Mesenteric fat pad (tissue), 1 donor: Measurements from ENCODE around the gene NT5DC2. TPM values are rescaled to one million over a fixed set of nuclear protein-coding genes. Genes with fewer than 3 reads are reported as not detected.

Experiments
- DNase-seq: peaks from one replicate; pipeline ENCODE4 v3.0.0-alpha.2; 2020; ENCODE audit warnings: low spot score
- long read RNA-seq: library from polyadenylated mRNA; unstranded; transcript quantifications from one replicate; pipeline ENCODE4 v2.0.0, GENCODE V29; 2020
- total RNA-seq: library from RNA; stranded (reverse); fragmentation: NEBNext Ultra II Directional; extraction: Animal tissue kit (Norgen Biotek cat#: 25700); gene quantifications from one replicate; pipeline ENCODE4 v1.2.1, GENCODE V29; 2021
- donor health status: DM: yes; HTN: yes; CAD: no.

Gene NT5DC2
- 38.5 TPM for total RNA-seq
- long read RNA-seq, transcript NT5DC2-202 (14 exons, 1,795 nt) = major isoform, 6 of 20 reads
- long read RNA-seq, partial matches to known transcripts = 8 of 20 reads
- long read RNA-seq, other reads (novel, unspliced or antisense) = 5 of 20 reads

GRCh38 chr3:52533623-52534280 lies at the start of gene NT5DC2:
Gene NT5DC2, minus strand, starts transcription at chr3:52533857. Its CDS starts 120 bp downstream, at chr3:52533737.
- peak; percentile 89 for DNase-seq

DNA sequence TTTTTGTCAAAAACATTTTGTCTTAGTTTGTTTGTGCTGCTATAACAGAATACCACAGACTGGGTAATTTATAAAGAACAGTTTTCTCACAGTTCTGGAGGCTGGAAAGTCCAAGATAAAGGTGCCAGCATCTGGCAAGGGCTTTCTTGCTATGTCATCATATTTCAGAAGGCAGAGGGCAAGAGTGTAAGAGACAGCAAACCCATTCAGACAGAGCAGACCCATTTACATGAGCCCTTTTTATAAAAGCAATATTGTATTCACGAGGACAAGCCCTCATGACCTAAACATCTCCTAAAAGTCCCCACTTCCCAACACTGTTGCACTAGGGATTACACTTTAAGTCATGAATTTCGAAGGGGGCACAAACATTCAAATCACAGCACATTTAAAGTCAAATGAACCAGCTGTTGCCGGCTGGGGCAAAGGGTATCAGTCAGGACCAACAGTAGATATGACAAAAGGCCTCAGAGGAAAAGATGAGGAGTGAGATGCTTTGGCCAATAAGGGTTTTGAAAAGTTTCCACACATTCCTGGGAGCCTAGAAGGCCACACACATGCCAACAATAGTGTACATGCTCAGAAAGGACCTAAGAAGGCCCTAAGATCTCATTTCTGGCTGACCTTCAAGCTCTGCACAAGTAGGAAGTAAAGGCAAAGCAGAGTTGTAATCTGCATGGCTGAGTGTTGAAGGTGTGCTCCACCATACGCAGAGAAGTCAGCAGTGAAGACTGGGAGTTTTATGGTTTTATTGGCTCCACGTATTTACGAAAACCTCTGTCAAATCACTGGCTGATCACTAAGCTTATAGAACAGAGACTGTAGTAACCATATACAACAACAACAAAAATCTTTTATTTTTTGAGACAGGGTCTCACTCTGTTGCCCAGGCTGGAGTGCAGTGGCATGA lies 40.7 kb upstream of the NT5DC2 start:
- no peak for DNase-seq

GRCh38 chr3:52572221-52572620 lies 38.6 kb upstream of the NT5DC2 start:
- no peak for DNase-seq

GRCh38 chr3:52570076-52570475 lies 36.4 kb upstream of the NT5DC2 start:
- DNase-seq = no peak

GRCh38 chr3:52568069-52568468 lies 34.4 kb upstream of the NT5DC2 start:
- no peak for DNase-seq

DNA sequence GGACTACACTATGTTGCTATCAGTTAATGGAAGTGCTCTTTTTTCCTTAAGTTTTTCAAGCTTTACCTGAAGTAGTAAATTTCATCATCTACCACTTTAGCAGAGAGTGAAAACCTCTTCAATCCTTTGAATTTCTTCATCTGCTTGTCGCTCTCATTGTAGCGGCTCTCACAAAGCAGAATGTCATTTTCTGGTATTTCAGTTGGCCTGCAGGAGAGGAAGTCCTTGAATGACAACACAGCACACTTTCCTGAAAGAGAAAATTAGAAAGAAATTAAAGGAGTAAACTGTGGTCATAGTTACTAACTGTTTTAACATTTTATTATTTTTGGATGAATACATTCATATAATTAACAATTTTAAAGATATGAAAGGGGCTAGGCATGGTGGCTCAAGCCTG lies 30.3 kb upstream of the NT5DC2 start:
- DNase-seq = no peak

GRCh38 chr3:52561028-52561747 lies 27.5 kb upstream of the NT5DC2 start:
- DNase-seq = no peak

- DNase-seq = no peak
Measured at GRCh38 chr3:52558436-52558835, 24.8 kb upstream of the NT5DC2 start.

DNA sequence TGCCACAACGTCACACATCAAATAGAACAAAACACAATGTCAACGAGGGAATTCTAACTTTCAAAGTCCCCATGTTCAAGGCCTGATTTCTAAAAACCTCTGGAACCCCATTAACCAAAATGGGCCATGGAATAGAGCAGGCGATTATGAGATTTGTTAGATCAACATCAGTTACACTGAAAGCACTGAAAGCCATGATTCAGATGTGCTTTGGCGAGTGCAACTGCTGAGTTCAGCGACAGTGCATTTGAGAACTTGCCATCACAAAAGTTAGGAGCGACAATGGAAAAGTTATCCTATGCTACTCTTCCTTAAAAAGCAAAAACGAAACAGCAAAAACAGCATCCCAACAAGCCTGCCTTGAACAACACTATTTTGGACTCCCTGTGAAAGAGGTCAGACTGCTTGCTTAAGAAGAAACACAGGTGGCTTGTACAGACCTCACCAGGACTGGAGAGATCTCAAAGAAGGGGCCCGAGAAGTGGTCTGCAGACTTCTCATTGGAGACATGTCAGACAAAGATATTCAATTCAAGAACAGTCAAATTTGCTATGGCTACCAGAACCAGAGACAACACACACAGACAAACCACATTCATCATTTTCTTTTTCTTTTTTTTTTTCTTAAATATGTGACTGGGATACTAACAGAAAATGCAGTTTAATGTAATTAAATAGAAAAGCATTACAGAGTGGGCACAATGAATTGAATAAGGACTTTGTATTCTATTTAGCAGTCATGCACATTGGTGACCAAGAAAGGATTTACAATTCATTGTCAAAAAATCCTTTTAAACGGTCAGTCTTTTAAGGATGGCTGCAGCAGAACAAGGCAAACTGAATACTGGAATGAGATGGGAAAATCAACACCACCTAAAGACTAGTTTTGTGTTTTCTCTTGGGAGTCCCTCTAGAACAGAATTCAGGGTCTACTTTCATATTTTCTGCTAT lies 23.6 kb upstream of the NT5DC2 start:
- no peak for DNase-seq

DNA sequence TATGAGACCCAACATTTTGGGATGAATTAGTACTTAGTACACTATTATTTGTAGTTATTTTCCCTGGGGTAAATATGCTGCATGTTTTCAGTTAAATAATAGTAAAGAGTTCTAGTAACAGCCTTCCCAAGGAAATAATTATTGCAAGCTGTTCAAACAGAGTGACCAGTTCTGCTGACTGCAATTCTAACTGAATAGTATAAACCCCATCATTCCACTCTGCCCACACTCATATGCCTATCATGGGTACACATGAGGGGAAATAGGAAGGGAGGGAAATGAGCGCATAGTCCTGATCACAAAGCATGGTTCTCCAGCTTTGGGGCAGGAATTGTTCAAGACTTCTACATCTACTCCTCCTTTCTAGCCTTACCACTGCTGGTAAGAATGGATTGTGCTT lies 21.4 kb upstream of the NT5DC2 start:
- DNase-seq = no peak

DNA sequence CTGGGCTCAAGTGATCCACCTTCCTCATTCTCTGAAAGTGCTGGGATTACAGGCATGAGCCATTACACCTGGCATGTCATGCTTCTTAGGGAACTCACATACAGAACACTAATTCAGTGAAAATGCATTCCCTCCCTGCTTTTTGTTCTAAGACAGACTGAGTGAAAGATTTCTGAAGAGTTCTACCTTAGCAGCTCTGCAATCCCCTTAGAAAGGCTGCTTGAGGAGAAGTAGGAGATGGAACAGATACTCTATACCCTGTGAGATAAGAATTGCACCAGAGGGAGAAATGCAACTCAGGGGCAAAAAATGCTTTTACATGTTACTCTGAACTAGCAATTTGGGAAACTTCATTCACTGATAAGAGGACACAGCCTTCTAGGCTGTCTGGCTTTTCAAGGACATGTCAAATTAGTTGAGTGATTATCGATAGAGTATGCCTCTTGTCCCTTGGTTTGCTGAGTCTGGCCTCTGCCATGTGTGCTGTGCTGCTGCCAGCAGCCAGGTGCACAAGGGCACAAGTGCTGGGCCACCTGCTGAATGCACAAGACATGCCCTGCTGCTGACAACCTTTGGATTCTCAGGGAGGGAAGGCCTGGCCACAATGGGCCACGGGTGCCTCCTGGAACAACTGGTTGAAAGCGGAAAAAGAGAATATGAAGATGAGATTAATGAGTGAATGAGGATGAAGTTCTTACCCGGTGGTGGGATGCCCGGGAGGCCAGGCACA lies 20.5 kb upstream of the NT5DC2 start:
- no peak for DNase-seq

- DNase-seq = no peak
Measured at GRCh38 chr3:52552089-52552488, 18.4 kb upstream of the NT5DC2 start.

DNA sequence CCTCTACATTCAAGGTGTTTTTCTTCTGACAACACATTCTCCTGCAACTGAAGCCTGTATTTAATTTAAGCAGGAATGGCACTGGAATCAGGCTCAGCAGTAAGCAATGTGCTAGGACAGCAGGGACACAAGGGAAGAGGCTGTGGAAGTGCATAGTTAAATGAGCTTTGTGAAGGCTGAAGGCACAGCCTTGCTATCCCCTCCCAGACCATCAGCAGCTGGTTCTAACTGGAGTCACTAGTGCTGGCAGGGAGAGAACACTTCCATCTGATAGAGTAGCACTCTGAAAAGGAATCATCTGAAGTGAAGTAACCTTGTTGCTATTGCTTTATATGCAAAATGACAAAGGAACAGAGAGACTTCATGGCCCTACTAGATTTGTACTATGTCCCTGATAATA lies 17.5 kb upstream of the NT5DC2 start:
- no peak for DNase-seq

DNA sequence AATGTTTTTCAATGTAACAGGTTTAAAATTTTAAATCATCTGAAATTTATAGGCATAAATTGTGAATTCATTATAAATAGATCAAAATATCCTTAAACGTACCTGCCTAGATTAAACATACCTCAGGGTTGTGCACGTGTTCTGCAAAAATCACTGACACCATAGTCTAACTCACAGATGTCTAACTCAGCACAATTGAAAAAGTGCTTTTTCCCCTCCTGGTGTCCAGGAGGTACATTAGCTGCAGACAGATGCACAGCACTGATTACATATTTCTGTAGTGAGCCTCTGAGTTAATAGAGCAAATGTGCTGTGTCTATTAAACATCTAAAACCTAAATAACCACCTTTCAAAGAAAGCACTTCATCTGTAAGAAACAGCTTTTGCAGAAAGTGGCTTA lies 13.5 kb upstream of the NT5DC2 start:
- no peak for DNase-seq

GRCh38 chr3:52546111-52546901 lies 12.6 kb upstream of the NT5DC2 start:
- DNase-seq = no peak

GRCh38 chr3:52544937-52545336 lies 11.3 kb upstream of the NT5DC2 start:
- DNase-seq = no peak

DNA sequence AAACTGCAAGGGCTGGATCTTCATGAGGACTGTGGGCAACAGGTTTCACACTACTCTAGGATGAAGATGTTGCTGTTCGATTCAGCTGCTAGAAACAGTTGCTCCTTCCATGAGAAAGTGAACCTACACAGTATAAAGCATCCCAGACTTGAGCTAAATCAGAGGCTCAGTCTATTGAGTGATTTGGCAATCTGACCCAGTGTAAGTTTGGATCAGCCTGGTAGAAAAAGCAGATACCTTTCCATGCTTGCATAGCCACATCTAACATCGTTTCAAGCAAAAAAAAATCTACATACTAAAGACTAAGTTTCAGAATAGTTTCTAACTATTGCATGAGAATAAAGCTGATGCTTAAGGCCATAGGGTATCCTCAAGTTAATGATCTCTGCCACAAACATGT lies 7.4 kb upstream of the NT5DC2 start:
- DNase-seq = no peak

DNA sequence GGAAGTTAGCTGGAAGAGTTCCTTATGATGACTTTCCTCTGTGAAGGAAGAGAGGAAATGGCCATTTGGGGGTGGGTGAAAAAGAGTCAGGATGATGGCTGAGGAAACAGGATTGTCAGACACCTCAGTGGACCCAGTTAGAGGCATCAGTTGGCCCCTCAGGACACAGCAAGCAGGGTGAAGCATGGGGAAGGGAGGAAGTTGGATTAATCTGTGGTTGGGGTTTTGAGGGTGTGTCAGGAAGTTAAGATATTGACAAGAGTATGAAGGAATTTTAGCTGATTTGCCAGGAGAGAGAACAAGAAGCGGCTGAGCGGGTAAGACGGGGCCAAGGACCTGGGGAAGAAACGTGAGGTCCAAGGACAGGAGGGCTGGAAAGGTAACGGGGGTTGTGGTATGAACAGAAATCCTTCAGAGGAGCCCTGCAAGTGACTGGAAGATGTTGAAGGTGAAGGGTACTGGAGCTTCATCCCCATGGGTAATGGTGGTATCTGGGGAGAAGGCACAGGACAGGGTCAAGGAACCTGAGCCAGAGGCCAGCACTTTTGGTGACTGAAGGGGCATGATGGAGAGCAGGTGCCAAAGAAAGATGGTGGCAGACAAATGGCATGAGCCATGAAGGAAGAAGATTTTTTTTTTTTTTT lies 5.5 kb upstream of the NT5DC2 start:
- no peak for DNase-seq
